Measurements from ENCODE around the gene SEMA3A.

The SEMA3A gene

DNA sequence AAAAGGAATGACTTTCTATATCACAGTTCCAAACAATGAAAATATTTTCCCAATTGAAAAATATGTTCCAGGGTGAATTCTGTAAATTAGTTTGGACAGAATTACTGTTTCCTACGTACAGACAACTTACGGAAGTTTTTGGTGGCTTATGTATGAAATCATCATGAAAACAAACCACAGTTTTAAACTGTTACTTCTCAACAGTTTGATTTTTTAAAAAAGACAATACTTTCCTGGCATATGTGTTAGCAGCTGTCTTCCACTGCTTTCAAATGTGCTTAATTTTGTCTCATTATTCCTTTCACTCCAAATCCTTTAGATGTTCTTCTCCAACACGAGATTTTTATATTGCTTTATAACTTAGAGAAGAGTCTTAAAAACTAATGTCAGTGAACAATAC, 56.2 kb downstream of the SEMA3A start:
- in situ Hi-C loops (cut with HindIII; ENCODE audit: low sequenced_read_pairs), result no loop called here
- H3K4me3 ChIP-seq (ENCODE audit: low read depth, low read length), result no peak overlapping the region
- TF ChIP-seq, protein P1, sequence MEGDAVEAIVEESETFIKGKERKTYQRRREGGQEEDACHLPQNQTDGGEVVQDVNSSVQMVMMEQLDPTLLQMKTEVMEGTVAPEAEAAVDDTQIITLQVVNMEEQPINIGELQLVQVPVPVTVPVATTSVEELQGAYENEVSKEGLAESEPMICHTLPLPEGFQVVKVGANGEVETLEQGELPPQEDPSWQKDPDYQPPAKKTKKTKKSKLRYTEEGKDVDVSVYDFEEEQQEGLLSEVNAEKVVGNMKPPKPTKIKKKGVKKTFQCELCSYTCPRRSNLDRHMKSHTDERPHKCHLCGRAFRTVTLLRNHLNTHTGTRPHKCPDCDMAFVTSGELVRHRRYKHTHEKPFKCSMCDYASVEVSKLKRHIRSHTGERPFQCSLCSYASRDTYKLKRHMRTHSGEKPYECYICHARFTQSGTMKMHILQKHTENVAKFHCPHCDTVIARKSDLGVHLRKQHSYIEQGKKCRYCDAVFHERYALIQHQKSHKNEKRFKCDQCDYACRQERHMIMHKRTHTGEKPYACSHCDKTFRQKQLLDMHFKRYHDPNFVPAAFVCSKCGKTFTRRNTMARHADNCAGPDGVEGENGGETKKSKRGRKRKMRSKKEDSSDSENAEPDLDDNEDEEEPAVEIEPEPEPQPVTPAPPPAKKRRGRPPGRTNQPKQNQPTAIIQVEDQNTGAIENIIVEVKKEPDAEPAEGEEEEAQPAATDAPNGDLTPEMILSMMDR (IDR thresholded peaks at IDR 0.05; ENCODE audit: low read depth, low read length), result no peak
- DNase-seq (ENCODE audit: low read depth, low spot score), result no peak

DNA sequence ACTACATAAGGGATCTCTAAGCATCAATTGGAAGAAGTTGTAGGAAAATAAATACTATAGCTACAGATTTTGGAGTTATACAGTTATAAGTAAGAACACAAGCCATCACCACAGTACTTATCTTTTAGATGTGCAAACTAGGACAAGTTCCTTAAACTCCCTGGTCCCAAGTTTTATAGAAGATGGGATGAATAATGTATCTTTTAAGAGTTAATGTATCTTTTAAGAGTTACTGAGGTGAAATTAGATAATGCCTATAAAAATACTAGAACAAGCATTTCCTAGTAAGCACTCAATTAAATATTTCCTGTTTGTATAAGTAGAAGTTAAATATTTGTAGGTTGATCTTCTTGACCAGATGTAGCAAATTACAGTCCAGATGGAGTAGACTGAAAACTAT, 56.8 kb downstream of the SEMA3A start:
- no peak for DNase-seq (ENCODE audit: low read depth, low spot score)
- in situ Hi-C loops (cut with HindIII; ENCODE audit: low sequenced_read_pairs), result no loop called here
- TF ChIP-seq, protein P1 (IDR thresholded peaks at IDR 0.05; ENCODE audit: low read depth, low read length), result no peak
- H3K4me3 ChIP-seq (ENCODE audit: low read depth, low read length), result no peak overlapping the region

DNA sequence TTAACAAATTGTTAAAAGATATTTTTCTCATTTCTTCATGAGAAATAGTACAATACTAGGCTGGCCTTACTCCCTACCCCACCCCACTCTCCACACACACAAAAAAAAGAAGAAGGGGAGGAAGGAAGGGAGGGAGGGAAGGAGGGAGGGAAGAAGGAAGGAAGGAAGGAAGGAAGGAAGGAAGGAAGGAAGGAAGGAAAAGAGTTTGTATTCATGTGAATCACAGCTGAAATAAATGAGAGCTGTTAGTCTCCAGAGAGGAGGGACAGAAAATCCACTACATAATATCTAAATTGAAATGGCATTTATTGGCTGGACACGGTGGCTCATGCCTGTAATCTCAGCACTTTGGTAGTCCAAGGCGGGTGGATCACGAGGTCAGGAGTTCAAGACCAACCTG, 57.8 kb downstream of the SEMA3A start:
- in situ Hi-C loops (cut with HindIII; ENCODE audit: low sequenced_read_pairs), result no loop called here
- H3K4me3 ChIP-seq (ENCODE audit: low read depth, low read length), result no peak overlapping the region
- DNase-seq (ENCODE audit: low read depth, low spot score), result no peak
- TF ChIP-seq, protein P1 (IDR thresholded peaks at IDR 0.05; ENCODE audit: low read depth, low read length), result no peak

DNA sequence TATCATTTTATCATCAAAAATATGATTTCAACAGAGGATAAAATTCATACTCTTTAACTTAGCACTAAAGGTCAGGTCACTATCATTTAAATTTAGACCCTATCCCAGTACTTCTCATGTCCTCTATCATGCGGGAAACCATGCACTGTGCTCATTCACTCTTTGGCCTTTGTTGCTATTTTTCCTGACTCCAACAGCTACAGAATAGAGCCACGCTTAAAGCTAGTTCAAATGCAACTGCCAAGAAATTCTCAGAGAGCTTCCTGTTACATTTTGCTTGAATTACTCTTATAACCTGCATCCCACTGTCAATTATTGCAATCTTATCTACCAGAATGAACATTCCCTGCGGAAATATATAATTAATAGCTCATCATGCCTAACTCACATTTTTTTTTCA, 58.3 kb downstream of the SEMA3A start:
- TF ChIP-seq, protein P1 (IDR thresholded peaks at IDR 0.05; ENCODE audit: low read depth, low read length), result no peak
- in situ Hi-C loops (cut with HindIII; ENCODE audit: low sequenced_read_pairs), result no loop called here
- H3K4me3 ChIP-seq (ENCODE audit: low read depth, low read length), result no peak overlapping the region
- DNase-seq (ENCODE audit: low read depth, low spot score), result no peak

DNA sequence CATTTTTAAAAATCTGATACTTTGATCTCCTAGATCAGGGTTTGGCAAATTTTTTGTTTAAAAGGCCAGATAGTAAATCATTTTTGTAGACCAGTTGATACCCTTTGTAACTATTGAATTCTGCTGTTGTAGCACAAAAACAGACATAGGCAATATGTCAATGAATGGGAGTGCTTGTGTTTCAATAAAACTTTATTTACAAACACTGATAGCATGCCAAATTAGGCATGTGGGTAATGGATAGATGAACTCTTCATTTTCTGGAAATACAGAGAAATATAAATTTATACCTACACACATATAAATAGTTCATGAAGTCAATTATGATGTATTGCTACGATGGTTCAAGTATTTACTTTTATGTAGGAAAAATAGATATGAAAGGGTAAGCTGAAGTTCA, 60.4 kb downstream of the SEMA3A start:
- DNase-seq (ENCODE audit: low read depth, low spot score), result no peak
- no peak overlapping the region for H3K4me3 ChIP-seq (ENCODE audit: low read depth, low read length)
- in situ Hi-C loops (cut with HindIII; ENCODE audit: low sequenced_read_pairs), result no loop called here
- TF ChIP-seq, protein P1 (IDR thresholded peaks at IDR 0.05; ENCODE audit: low read depth, low read length), result no peak

DNA sequence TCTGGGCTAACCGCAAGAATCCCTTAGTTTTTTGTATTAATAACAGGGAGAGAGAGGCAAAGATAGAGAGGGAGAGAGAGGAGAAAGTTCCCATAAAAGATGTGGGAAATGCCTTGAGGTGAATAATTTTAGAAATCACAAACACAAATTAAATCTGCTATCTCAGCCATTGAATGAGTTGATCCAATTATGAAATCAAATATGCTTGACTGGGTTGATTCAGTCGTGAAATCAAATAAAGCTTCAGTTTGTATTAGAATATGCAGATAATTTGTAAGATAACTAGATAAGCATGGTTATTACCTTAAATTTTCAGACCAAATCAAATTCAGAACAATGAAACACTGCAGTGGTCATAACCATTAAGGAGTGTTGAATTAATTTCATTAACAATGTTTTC, 68.9 kb downstream of the SEMA3A start:
- H3K4me3 ChIP-seq (ENCODE audit: low read depth, low read length), result no peak overlapping the region
- no peak for DNase-seq (ENCODE audit: low read depth, low spot score)
- TF ChIP-seq, protein P1 (IDR thresholded peaks at IDR 0.05; ENCODE audit: low read depth, low read length), result no peak
- in situ Hi-C loops (cut with HindIII; ENCODE audit: low sequenced_read_pairs), result no loop called here

DNA sequence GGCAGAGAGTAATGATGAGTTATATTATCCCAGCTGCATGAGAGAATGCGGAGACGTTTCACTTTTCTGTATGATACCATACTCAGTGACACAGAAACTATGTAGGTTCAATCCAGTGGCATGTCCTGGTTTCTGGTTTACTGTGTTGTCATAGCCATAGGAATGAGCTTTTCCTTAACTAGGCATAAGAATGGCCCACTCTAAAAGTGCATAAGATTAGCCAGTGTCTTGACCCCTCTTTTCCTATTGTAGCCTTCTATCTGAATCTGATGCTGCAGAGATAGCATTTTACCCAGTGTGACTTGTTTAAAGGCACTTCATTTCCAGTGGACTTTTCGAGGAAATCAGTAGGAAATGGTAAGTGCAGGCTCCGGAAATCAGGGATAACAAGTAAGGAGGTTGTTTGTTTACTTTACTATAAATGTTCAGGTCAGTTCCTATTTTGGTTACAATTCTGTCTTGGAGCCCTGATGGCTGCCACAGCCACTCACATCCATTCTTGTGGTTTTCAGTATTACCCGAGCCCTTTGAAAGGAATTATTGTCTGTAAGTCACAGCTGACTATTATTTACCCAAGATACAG, 70.5 kb downstream of the SEMA3A start:
- in situ Hi-C loops (cut with HindIII; ENCODE audit: low sequenced_read_pairs), result no loop called here
- peak; percentile 50 for DNase-seq (ENCODE audit: low read depth, low spot score)
- TF ChIP-seq, protein P1 (IDR thresholded peaks at IDR 0.05; ENCODE audit: low read depth, low read length), result no peak
- H3K4me3 ChIP-seq (ENCODE audit: low read depth, low read length), result peak overlapping the region; percentile 4

All from astrocyte of the spinal cord (primary cell).